Smooth muscle cell (in vitro differentiated cells): ENCODE results near the gene FEN1. TPM values are rescaled to one million over a fixed set of nuclear protein-coding genes. Genes with fewer than 3 reads are reported as not detected.

Experiments used
- DNase-seq: peaks from one replicate; lab custom pipeline; 2025; ENCODE audit not compliant: unreplicated experiment; lab: John Stamatoyannopoulos, UW
- H2AFZ ChIP-seq: fragments of 200-600 bp; sonication (generic); 2 replicates; pipeline ENCODE4 v1.6.0; 2016; ENCODE audit warnings: antibody characterized with exemption, low read depth, mild to moderate bottlenecking
- H3F3A ChIP-seq: fragments of 200-600 bp; sonication (generic); 2 replicates; pipeline ENCODE4 v1.6.0; 2017; ENCODE audit warnings: antibody characterized with exemption, low read depth
- H3K27ac ChIP-seq: fragments of 200-600 bp; sonication (generic); 2 replicates; pipeline ENCODE4 v1.5.1; 2016; ENCODE audit warnings: low read depth, mild to moderate bottlenecking
- H3K27me3 ChIP-seq: fragments of 200-600 bp; sonication (generic); 2 replicates; pipeline ENCODE4 v1.6.1; 2016; ENCODE audit warnings: low read depth, mild to moderate bottlenecking
- H3K36me3 ChIP-seq: fragments of 200-600 bp; sonication (generic); 2 replicates; pipeline ENCODE4 v1.5.1; 2016; ENCODE audit warnings: low read depth
- H3K4me1 ChIP-seq: fragments of 200-600 bp; sonication (generic); 2 replicates; pipeline ENCODE4 v1.5.1; 2016; ENCODE audit warnings: low read depth
- H3K4me2 ChIP-seq: fragments of 200-600 bp; sonication (generic); 2 replicates; pipeline ENCODE4 v1.6.0; 2016; ENCODE audit warnings: mild to moderate bottlenecking
- H3K4me3 ChIP-seq: fragments of 200-600 bp; sonication (generic); 2 replicates; pipeline ENCODE4 v1.5.1; 2016; ENCODE audit warnings: mild to moderate bottlenecking
- H3K79me2 ChIP-seq: fragments of 200-600 bp; sonication (generic); 2 replicates; pipeline ENCODE4 v1.6.0; 2016; ENCODE audit warnings: low read depth, mild to moderate bottlenecking
- H3K9ac ChIP-seq: fragments of 200-600 bp; sonication (generic); 2 replicates; pipeline ENCODE4 v1.6.0; 2016; ENCODE audit warnings: low read depth
- H3K9me3 ChIP-seq: fragments of 200-600 bp; sonication (generic); replicated peaks from 2 replicates; pipeline ENCODE4 v1.5.1; 2016; ENCODE audit warnings: low read depth
- H4K20me1 ChIP-seq: fragments of 200-600 bp; sonication (generic); 2 replicates; pipeline ENCODE4 v1.6.0; 2016; ENCODE audit warnings: low read depth
- WGBS: methylation state at CpG from one replicate; pipeline ENCODE4 v1.1.7; 2016; ENCODE audit warnings: low lambda C conversion rate; 5-methylcytosine and 5-hydroxymethylcytosine counted together
- polyA plus RNA-seq: library from polyadenylated mRNA; unstranded; fragments of >200 nt; fragmentation: Nextera tagmentation; extraction: Ambion mirVana; gene quantifications from 2 replicates; pipeline ENCODE4 v1.2.1, GENCODE V29; 2016
- total RNA-seq: library from RNA; depleted of rRNA; stranded (reverse); fragments of >200 nt; gene quantifications from 2 replicates; pipeline ENCODE4 v1.2.3, GENCODE V29; 2014
- TF ChIP-seq, protein P1 (sequence below): fragments of 200-600 bp; sonication (generic); IDR thresholded peaks from 2 replicates; pipeline ENCODE4 v1.5.1; 2017; ENCODE audit warnings: borderline replicate concordance, mild to moderate bottlenecking, antibody characterized with exemption; ENCODE audit not compliant: insufficient read depth, poor library complexity, severe bottlenecking

Gene FEN1
- total and polyA plus RNA-seq, 2 experiments from 2014 or later, result 15.6 to 21.1 TPM

GRCh38 chr11:61760946-61761345, 31.8 kb upstream of the FEN1 start:
- H3K79me2 ChIP-seq, result peaks cover 56% of the 10 kb centered on the region
- H3K9me3 ChIP-seq, result no peaks in the 10 kb centered on the region
- no peak overlapping the region for H3K4me2 ChIP-seq
- no peaks in the 10 kb centered on the region for H3F3A ChIP-seq
- no peak overlapping the region for H3K27ac ChIP-seq
- peaks cover 21% of the 10 kb centered on the region for H3K4me1 ChIP-seq
- 89% methylated on average over 7 of the region's 13 CpGs for WGBS
- no peaks in the 10 kb centered on the region for H3K36me3 ChIP-seq
- H3K4me3 ChIP-seq, result no peak overlapping the region
- TF ChIP-seq, protein P1, sequence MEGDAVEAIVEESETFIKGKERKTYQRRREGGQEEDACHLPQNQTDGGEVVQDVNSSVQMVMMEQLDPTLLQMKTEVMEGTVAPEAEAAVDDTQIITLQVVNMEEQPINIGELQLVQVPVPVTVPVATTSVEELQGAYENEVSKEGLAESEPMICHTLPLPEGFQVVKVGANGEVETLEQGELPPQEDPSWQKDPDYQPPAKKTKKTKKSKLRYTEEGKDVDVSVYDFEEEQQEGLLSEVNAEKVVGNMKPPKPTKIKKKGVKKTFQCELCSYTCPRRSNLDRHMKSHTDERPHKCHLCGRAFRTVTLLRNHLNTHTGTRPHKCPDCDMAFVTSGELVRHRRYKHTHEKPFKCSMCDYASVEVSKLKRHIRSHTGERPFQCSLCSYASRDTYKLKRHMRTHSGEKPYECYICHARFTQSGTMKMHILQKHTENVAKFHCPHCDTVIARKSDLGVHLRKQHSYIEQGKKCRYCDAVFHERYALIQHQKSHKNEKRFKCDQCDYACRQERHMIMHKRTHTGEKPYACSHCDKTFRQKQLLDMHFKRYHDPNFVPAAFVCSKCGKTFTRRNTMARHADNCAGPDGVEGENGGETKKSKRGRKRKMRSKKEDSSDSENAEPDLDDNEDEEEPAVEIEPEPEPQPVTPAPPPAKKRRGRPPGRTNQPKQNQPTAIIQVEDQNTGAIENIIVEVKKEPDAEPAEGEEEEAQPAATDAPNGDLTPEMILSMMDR, result no peak
- H3K9ac ChIP-seq, result no peak overlapping the region
- peaks cover 71% of the 10 kb centered on the region for H4K20me1 ChIP-seq
- no peak for DNase-seq
- H3K27me3 ChIP-seq, result no peaks in the 10 kb centered on the region
- no peak overlapping the region for H2AFZ ChIP-seq

DNA sequence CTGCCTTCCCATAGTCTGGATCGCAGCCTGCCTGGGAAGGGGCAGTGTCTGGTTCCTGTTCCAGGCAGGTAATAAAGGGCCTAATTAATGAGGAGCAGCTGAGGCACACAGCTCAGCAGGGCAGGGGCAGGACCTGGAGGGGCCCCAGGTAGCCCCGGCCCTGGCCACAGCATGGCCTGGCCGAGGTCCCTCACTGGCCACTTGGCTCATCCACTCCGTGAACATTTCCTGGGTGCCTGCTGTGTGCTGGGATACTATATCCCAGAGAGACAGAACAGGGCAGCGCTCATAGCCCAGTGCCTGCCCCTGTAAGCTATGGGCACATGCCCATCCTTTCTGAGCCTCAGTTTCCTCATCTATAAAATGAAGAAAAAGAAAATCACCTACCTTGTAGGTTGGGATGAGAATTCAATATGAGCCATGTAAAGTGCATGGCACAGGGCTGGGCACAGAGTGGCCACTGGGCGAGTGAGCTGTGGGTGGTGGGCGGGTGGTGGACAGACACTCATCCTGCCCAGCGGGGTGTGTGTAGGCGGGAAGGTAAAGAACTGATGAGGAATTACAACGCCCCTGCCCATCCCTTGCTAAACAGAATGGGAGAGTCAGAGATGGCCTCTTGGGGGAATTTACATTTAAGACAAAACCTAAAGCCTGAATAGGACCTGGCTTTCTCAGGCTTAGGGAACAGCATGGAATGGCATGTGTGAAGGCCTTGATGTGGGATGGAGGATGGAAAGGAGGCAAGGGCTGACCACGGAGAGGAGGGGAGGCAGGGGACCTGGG, 31.1 kb upstream of the FEN1 start:
- no peak for DNase-seq
- Histone ChIP-seq H3K36me3 (no peaks in the 10 kb centered on the region), H3K27ac (peak overlapping the region; percentile 47), H3K4me1 (peaks cover 17% of the 10 kb centered on the region), H3F3A (no peaks in the 10 kb centered on the region), H3K9me3 (no peaks in the 10 kb centered on the region), H3K4me3 (no peak overlapping the region), H3K4me2 (no peak overlapping the region), H2AFZ (no peak overlapping the region), H3K79me2 (peaks cover 49% of the 10 kb centered on the region), H3K9ac (no peak overlapping the region), H4K20me1 (peaks cover 76% of the 10 kb centered on the region), H3K27me3 (no peaks in the 10 kb centered on the region)
- TF ChIP-seq, protein P1, result no peak
- 64% methylated on average over 11 of the region's 11 CpGs for WGBS

DNA sequence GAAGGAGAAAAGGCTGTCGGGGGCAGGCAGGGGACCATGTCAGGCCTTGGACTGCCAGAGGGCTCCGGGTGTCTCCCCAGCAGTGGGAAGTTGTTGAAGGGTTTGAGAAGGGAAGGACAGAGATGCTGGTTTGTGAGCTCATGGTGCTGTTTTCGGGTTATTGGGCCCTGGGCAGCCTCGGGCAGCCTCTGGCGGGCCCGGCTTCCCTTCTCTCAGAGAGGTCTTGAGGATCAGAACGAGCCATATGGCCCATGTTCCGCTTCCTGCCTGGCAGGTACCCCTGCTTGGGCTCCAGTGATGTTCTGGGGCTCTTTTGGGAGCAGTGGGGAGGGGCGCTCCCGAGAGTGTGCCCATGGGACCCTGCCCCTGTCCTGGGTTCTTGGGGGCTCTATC, 30.5 kb upstream of the FEN1 start:
- Histone ChIP-seq H3K4me1 (peaks cover 17% of the 10 kb centered on the region), H4K20me1 (peaks cover 81% of the 10 kb centered on the region), H3K4me2 (peak overlapping the region; percentile 68), H3F3A (no peaks in the 10 kb centered on the region), H3K36me3 (no peaks in the 10 kb centered on the region), H3K27me3 (no peaks in the 10 kb centered on the region), H3K79me2 (peaks cover 43% of the 10 kb centered on the region), H3K4me3 (no peak overlapping the region), H2AFZ (no peak overlapping the region), H3K9me3 (no peaks in the 10 kb centered on the region), H3K9ac (no peak overlapping the region), H3K27ac (peak overlapping the region; percentile 47)
- TF ChIP-seq, protein P1, result no peak
- WGBS, result 83% methylated on average over 10 of the region's 10 CpGs
- no peak for DNase-seq

GRCh38 chr11:61762798-61763197, 29.9 kb upstream of the FEN1 start:
- WGBS, result 19% methylated on average over 15 of the region's 15 CpGs
- H3F3A ChIP-seq, result no peaks in the 10 kb centered on the region
- TF ChIP-seq, protein P1, result no peak
- H3K27me3 ChIP-seq, result no peaks in the 10 kb centered on the region
- H4K20me1 ChIP-seq, result peaks cover 78% of the 10 kb centered on the region
- H3K4me3 ChIP-seq, result no peak overlapping the region
- peak overlapping the region; percentile 47 for H3K27ac ChIP-seq
- no peak for DNase-seq
- H3K79me2 ChIP-seq, result peaks cover 38% of the 10 kb centered on the region
- no peak overlapping the region for H2AFZ ChIP-seq
- peaks cover 17% of the 10 kb centered on the region for H3K4me1 ChIP-seq
- H3K9ac ChIP-seq, result no peak overlapping the region
- no peaks in the 10 kb centered on the region for H3K9me3 ChIP-seq
- no peaks in the 10 kb centered on the region for H3K36me3 ChIP-seq
- H3K4me2 ChIP-seq, result peak overlapping the region; percentile 68
